Activated CD4-positive, alpha-beta T cell treated with anti-CD3 and anti-CD28 coated beads, Interleukin-2, amount 10 ng/mL, durations not matched to agents 24 days and 14 days (primary cell): ENCODE results near the gene PTBP2. TPM values are rescaled to one million over a fixed set of nuclear protein-coding genes. Genes with fewer than 3 reads are reported as not detected.
"Not testable (repeated sequence)": the region's sequence is repeated elsewhere in the genome, so short reads cannot be mapped to it uniquely, and the experiment has no call there.

Experiments used
- DNase-seq: peaks from one replicate; pipeline ENCODE4 v3.0.0; 2022
- H3K27ac Mint-ChIP-seq: one replicate; pipeline ENCODE4 v1.8.0; 2022; ENCODE audit warnings: mild to moderate bottlenecking, mixed read lengths
- H3K27me3 Mint-ChIP-seq: one replicate; pipeline ENCODE4 v1.8.0; 2022; ENCODE audit warnings: mixed read lengths
- H3K36me3 Mint-ChIP-seq: one replicate; pipeline ENCODE4 v1.8.0; 2022; ENCODE audit warnings: low read depth, mild to moderate bottlenecking, mixed read lengths
- H3K4me1 Mint-ChIP-seq: one replicate; pipeline ENCODE4 v1.8.0; 2021; ENCODE audit warnings: mixed read lengths
- H3K4me3 Mint-ChIP-seq: one replicate; pipeline ENCODE4 v1.8.0; 2022; ENCODE audit warnings: mild to moderate bottlenecking, moderate library complexity, mixed read lengths
- H3K9me3 Mint-ChIP-seq: one replicate; pipeline ENCODE4 v1.8.0; 2021; ENCODE audit warnings: mixed read lengths
- intact Hi-C: fragments of 100-400 bp; cut with micrococcal nuclease; formaldehyde crosslinking; loops from one replicate; pipeline ENCODE4 v1.15.1; 2023
- total RNA-seq: library from RNA; stranded (reverse); gene quantifications from 2 replicates; pipeline ENCODE4 v1.2.3, GENCODE V29; 2022

Gene PTBP2
- total RNA-seq, 1 donor from 2014 or later, result 16.2 TPM

GRCh38 chr1:96752394-96752793 lies 30.8 kb downstream of the PTBP2 start:
- peaks cover 61% of the 10 kb centered on the region for H3K36me3 Mint-ChIP-seq
- no peak for DNase-seq
- intact Hi-C loops, result no loop called here

DNA sequence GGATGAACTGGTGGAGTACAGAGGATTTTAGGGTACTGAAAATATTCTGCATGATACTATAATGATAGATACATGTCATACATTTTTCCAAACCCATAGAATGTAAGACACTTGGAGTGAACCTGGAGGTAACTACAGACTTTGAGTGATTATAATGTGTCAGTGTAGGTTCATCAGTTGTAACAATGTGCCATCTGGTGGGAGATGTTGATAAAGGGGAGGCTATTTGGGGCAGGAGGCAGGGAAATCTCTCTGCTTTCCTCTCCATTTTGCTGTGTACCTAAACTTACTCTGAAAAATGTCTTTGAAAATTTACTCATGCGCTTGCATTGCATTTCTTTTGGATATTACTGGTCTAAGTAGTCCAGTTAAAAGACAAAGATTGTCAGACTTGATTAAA lies 35.2 kb downstream of the PTBP2 start:
- H3K27me3 Mint-ChIP-seq, result no peaks in the 10 kb centered on the region
- no peaks in the 10 kb centered on the region for H3K4me1 Mint-ChIP-seq
- DNase-seq, result no peak
- no peak overlapping the region for H3K4me3 Mint-ChIP-seq
- intact Hi-C loops, result no loop called here
- H3K36me3 Mint-ChIP-seq, result peaks cover 74% of the 10 kb centered on the region
- H3K9me3 Mint-ChIP-seq, result peaks cover 4% of the 10 kb centered on the region
- H3K27ac Mint-ChIP-seq, result no peak overlapping the region

More at GRCh38 chr1:96752394-96752793, 30.8 kb downstream of the PTBP2 start:
- Mint-ChIP-seq H3K4me1 (peaks cover 7% of the 10 kb centered on the region), H3K27ac (no peak overlapping the region), H3K4me3 (no peak overlapping the region), H3K9me3 (peaks cover 4% of the 10 kb centered on the region), H3K27me3 (no peaks in the 10 kb centered on the region)

DNA sequence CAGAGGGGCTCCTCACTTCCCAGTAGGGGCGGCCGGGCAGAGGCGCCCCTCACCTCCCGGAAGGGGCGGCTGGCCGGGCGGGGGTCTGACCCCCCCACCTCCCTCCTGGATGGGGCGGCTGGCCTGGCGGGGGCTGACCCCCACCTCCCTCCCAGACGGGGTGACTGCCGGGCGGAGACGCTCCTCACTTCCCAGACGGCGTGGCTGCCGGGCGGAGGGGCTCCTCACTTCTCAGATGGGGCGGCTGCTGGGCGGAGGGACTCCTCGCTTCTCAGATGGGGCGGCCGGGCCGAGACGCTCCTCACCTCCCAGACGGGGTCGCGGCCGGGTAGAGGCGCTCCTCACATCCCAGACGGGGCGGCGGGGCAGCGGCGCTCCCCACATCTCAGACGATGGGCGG lies 41.0 kb downstream of the PTBP2 start:
- H3K4me3 Mint-ChIP-seq, intact Hi-C loops, H3K27me3 Mint-ChIP-seq, H3K9me3 Mint-ChIP-seq, H3K27ac Mint-ChIP-seq, H3K4me1 Mint-ChIP-seq, DNase-seq: not testable (repeated sequence)
- H3K36me3 Mint-ChIP-seq, result peaks cover 38% of the 10 kb centered on the region

- H3K36me3 Mint-ChIP-seq, result peaks cover 35% of the 10 kb centered on the region
- H3K4me1 Mint-ChIP-seq, result peaks cover 6% of the 10 kb centered on the region
Measured at GRCh38 chr1:96763514-96763913, 41.9 kb downstream of the PTBP2 start.

DNA sequence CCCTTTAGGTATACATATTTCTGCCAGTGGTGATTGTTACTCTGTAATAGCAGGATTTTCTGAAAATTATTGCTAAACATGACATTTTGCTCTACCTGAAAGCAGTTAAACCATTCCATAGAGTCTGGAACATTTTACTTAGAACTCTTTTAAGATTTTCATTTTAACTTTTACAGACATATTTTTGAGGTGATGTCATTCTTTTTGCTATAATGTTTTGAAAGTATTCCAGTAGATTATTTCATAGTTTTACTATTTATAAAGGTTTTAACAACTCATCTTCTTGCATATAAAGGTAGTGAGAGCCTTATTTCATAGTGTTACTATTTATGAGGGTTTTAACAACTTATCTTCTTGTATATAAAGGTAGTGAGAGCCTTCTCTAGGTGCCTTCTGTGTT lies 42.9 kb downstream of the PTBP2 start:
- Mint-ChIP-seq H3K27me3 (no peaks in the 10 kb centered on the region), H3K36me3 (peaks cover 28% of the 10 kb centered on the region), H3K4me3 (no peak overlapping the region), H3K27ac (no peak overlapping the region), H3K4me1 (peaks cover 6% of the 10 kb centered on the region), H3K9me3 (no peaks in the 10 kb centered on the region)
- intact Hi-C loops, result no loop called here
- DNase-seq, result no peak

More at GRCh38 chr1:96763514-96763913, 41.9 kb downstream of the PTBP2 start:
- no peak overlapping the region for H3K27ac Mint-ChIP-seq
- H3K9me3 Mint-ChIP-seq, result no peaks in the 10 kb centered on the region
- no peaks in the 10 kb centered on the region for H3K27me3 Mint-ChIP-seq
- intact Hi-C loops, result no loop called here
- DNase-seq, result no peak
- no peak overlapping the region for H3K4me3 Mint-ChIP-seq

GRCh38 chr1:96771847-96772246 lies 50.3 kb downstream of the PTBP2 start:
- peaks cover 23% of the 10 kb centered on the region for H3K36me3 Mint-ChIP-seq
- no peaks in the 10 kb centered on the region for H3K27me3 Mint-ChIP-seq
- no peak for DNase-seq
- H3K4me3 Mint-ChIP-seq, result no peak overlapping the region
- no peaks in the 10 kb centered on the region for H3K9me3 Mint-ChIP-seq
- no peaks in the 10 kb centered on the region for H3K4me1 Mint-ChIP-seq
- intact Hi-C loops, result no loop called here
- H3K27ac Mint-ChIP-seq, result no peak overlapping the region

- DNase-seq, result no peak
- intact Hi-C loops, result no loop called here
- Mint-ChIP-seq H3K9me3 (no peaks in the 10 kb centered on the region), H3K36me3 (peaks cover 23% of the 10 kb centered on the region), H3K27ac (no peak overlapping the region), H3K4me3 (no peak overlapping the region), H3K27me3 (no peaks in the 10 kb centered on the region), H3K4me1 (no peaks in the 10 kb centered on the region)
Measured at GRCh38 chr1:96772349-96772748, 50.8 kb downstream of the PTBP2 start.

DNA sequence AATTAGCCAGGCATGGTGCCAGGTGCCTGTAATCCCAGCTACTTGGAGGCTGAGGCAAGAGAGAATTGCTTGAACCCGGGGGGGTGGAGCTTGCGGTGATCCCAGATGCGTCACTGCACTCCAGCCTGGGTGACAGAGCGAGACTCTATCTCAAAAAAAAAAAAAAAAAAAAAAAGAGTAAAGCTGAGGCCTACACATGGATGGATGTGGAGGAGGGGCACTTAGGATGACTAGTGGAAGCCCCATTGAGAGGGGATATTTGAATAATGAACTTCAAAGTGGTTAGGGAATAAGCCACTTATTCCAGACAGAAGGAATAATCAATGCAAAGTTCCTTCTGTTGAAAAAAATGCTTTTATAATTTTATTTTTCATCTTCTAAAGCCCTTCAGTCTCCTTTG lies 51.4 kb downstream of the PTBP2 start:
- Mint-ChIP-seq H3K4me3 (no peak overlapping the region), H3K27ac (no peak overlapping the region), H3K36me3 (peaks cover 23% of the 10 kb centered on the region), H3K4me1 (no peaks in the 10 kb centered on the region), H3K9me3 (no peaks in the 10 kb centered on the region), H3K27me3 (no peaks in the 10 kb centered on the region)
- no peak for DNase-seq
- intact Hi-C loops, result no loop called here

DNA sequence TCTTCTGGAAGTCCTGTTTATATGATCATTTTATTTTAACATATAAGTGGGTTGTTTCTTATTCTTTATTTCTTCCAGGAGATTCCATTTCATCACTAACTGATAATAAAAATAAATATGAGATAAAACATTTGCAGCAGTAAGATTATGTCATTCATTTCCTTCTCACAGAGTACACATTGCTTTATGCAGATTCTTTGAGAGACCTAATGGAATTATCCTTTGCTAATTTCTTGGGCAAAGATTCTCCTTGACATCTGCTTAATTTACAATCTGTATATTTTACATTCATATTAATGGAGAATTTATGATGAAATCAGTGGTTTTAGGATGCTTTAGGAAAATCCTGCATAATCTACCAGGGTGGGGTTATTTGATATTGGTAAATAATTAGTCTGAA lies 60.6 kb downstream of the PTBP2 start:
- no peak for DNase-seq
- Mint-ChIP-seq H3K4me1 (no peaks in the 10 kb centered on the region), H3K36me3 (peaks cover 37% of the 10 kb centered on the region), H3K9me3 (no peaks in the 10 kb centered on the region), H3K27ac (no peak overlapping the region), H3K27me3 (no peaks in the 10 kb centered on the region), H3K4me3 (no peak overlapping the region)
- intact Hi-C loops, result no loop called here

DNA sequence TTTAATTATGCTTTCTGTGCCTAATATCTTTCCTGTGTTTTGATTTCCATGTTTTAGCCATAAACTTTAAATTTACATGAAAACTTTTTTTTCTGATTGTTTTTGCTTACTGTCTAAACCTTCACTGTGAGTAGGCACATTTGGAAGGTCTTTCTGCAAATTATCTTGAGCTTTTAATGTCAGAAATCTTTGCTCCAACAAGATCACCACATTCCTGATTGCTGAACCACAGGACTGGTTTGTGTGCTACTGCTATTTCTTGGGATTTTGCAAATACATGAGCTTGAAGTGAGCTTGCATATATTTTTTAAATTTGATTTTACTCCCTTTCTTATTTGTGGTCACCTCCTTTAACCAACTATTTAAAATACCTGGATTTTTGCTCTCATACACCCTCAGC lies 61.3 kb downstream of the PTBP2 start:
- Mint-ChIP-seq H3K4me3 (no peak overlapping the region), H3K27ac (no peak overlapping the region), H3K9me3 (no peaks in the 10 kb centered on the region), H3K36me3 (peaks cover 39% of the 10 kb centered on the region), H3K4me1 (no peaks in the 10 kb centered on the region), H3K27me3 (no peaks in the 10 kb centered on the region)
- no peak for DNase-seq
- intact Hi-C loops, result no loop called here

DNA sequence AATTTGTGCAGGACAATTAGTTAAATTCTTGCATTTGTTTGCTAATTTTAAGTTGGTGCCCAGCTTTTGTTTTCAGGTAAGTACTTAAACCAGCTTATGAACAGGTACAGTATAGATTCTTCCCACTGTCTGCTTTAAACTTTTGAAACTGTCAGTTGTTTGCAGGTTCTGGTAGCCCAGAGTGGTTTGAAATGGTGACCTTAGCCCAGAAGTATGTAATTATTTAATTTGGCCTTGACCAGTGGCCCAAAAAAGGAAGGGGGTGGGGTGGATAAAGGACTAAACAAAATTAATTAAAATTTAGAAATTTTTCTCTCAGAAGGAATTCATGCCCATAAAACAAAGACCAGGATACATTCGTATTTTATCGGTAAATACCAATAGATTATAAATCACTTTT lies 69.0 kb downstream of the PTBP2 start:
- H3K4me3 Mint-ChIP-seq, result no peak overlapping the region
- no peaks in the 10 kb centered on the region for H3K9me3 Mint-ChIP-seq
- H3K4me1 Mint-ChIP-seq, result no peaks in the 10 kb centered on the region
- no peaks in the 10 kb centered on the region for H3K27me3 Mint-ChIP-seq
- no peak for DNase-seq
- H3K36me3 Mint-ChIP-seq, result peaks cover 28% of the 10 kb centered on the region
- H3K27ac Mint-ChIP-seq, result no peak overlapping the region
- intact Hi-C loops, result no loop called here

- intact Hi-C loops, result no loop called here
- no peak overlapping the region for H3K27ac Mint-ChIP-seq
Measured at GRCh38 chr1:96792220-96792619, 70.6 kb downstream of the PTBP2 start.

GRCh38 chr1:96801696-96802095 lies 80.1 kb downstream of the PTBP2 start:
- H3K4me1 Mint-ChIP-seq, H3K4me3 Mint-ChIP-seq, intact Hi-C loops, H3K9me3 Mint-ChIP-seq, DNase-seq, H3K27me3 Mint-ChIP-seq, H3K27ac Mint-ChIP-seq: not testable (repeated sequence)
- H3K36me3 Mint-ChIP-seq, result peaks cover 30% of the 10 kb centered on the region

More at GRCh38 chr1:96792220-96792619, 70.6 kb downstream of the PTBP2 start:
- no peaks in the 10 kb centered on the region for H3K9me3 Mint-ChIP-seq
- H3K27me3 Mint-ChIP-seq, result no peaks in the 10 kb centered on the region
- H3K4me1 Mint-ChIP-seq, result no peaks in the 10 kb centered on the region
- H3K4me3 Mint-ChIP-seq, result no peak overlapping the region
- H3K36me3 Mint-ChIP-seq, result peaks cover 23% of the 10 kb centered on the region
- DNase-seq, result no peak

GRCh38 chr1:96804648-96805047 lies 83.1 kb downstream of the PTBP2 start:
- DNase-seq, result no peak
- intact Hi-C loops, result no loop called here
- Mint-ChIP-seq H3K36me3 (peaks cover 33% of the 10 kb centered on the region), H3K27me3 (no peaks in the 10 kb centered on the region), H3K4me3 (no peak overlapping the region), H3K27ac (no peak overlapping the region), H3K4me1 (no peaks in the 10 kb centered on the region), H3K9me3 (no peaks in the 10 kb centered on the region)

- H3K4me1 Mint-ChIP-seq, result no peaks in the 10 kb centered on the region
- no peak overlapping the region for H3K27ac Mint-ChIP-seq
- no peaks in the 10 kb centered on the region for H3K27me3 Mint-ChIP-seq
- intact Hi-C loops, result no loop called here
- DNase-seq, result no peak
- H3K36me3 Mint-ChIP-seq, result peaks cover 42% of the 10 kb centered on the region
- no peaks in the 10 kb centered on the region for H3K9me3 Mint-ChIP-seq
- no peak overlapping the region for H3K4me3 Mint-ChIP-seq
Measured at GRCh38 chr1:96808191-96808590, 86.6 kb downstream of the PTBP2 start.
